Mesendoderm (in vitro differentiated cells): ENCODE data around the gene TLR8. TPM values are rescaled to one million over a fixed set of nuclear protein-coding genes. Genes with fewer than 3 reads are reported as not detected.

Experiments
- DNase-seq: peaks from one replicate; pipeline ENCODE4 v3.0.0; 2013
- H2AK5ac ChIP-seq: 2 replicates; pipeline ENCODE4 v1.6.1; 2013; ENCODE audit warnings: low read length, inconsistent platforms
- H2BK120ac ChIP-seq: 2 replicates; pipeline ENCODE4 v1.6.1; 2013; ENCODE audit warnings: low read depth, mild to moderate bottlenecking, low read length, moderate library complexity, mixed read lengths
- H2BK15ac ChIP-seq: replicated peaks from 2 replicates; pipeline ENCODE4 v1.6.1; 2013; ENCODE audit warnings: low read depth, mild to moderate bottlenecking, moderate library complexity
- H2BK5ac ChIP-seq: 2 replicates; pipeline ENCODE4 v1.6.1; 2013; ENCODE audit warnings: low read length, inconsistent platforms
- H3K18ac ChIP-seq: 2 replicates; pipeline ENCODE4 v1.6.1; 2013; ENCODE audit warnings: mild to moderate bottlenecking, low read length, mixed read lengths
- H3K23ac ChIP-seq: one replicate; pipeline ENCODE4 v1.6.1; 2013; ENCODE audit warnings: low read length
- H3K27ac ChIP-seq: 2 replicates; pipeline ENCODE4 v1.5.1; 2013; ENCODE audit warnings: low read depth, mild to moderate bottlenecking, inconsistent platforms, low read length, moderate library complexity
- H3K27me3 ChIP-seq: 2 replicates; pipeline ENCODE4 v1.6.1; 2013; ENCODE audit warnings: low read length, control low read depth, mild to moderate bottlenecking, inconsistent platforms; ENCODE audit not compliant: insufficient read depth, poor library complexity
- H3K36me3 ChIP-seq: 2 replicates; pipeline ENCODE4 v1.6.1; 2013; ENCODE audit warnings: low read length, inconsistent platforms; ENCODE audit not compliant: control insufficient read depth, insufficient read depth
- H3K4ac ChIP-seq: one replicate; pipeline ENCODE4 v1.6.1; 2013; ENCODE audit warnings: low read depth, mild to moderate bottlenecking, low read length, moderate library complexity
- H3K4me1 ChIP-seq: 2 replicates; pipeline ENCODE4 v1.6.1; 2013; ENCODE audit warnings: low read depth, low read length, inconsistent platforms; ENCODE audit not compliant: control insufficient read depth
- H3K4me2 ChIP-seq: 2 replicates; pipeline ENCODE4 v1.6.1; 2013; ENCODE audit warnings: low read length
- H3K4me3 ChIP-seq: 2 replicates; pipeline ENCODE4 v1.5.1; 2013; ENCODE audit warnings: mild to moderate bottlenecking, low read length
- H3K56ac ChIP-seq: one replicate; pipeline ENCODE4 v1.6.1; 2013; ENCODE audit warnings: low read length
- H3K79me1 ChIP-seq: 2 replicates; pipeline ENCODE4 v1.6.1; 2013; ENCODE audit warnings: low read length, inconsistent platforms
- H3K79me2 ChIP-seq: 2 replicates; pipeline ENCODE4 v1.6.1; 2013; ENCODE audit warnings: mild to moderate bottlenecking, low read length; ENCODE audit not compliant: control insufficient read depth, insufficient read depth
- H3K9ac ChIP-seq: 2 replicates; pipeline ENCODE4 v1.6.1; 2013; ENCODE audit warnings: low read length, inconsistent platforms
- H4K5ac ChIP-seq: one replicate; pipeline ENCODE4 v1.6.1; 2013; ENCODE audit warnings: low read length
- H4K8ac ChIP-seq: one replicate; pipeline ENCODE4 v1.6.1; 2013; ENCODE audit warnings: low read depth, mild to moderate bottlenecking, control low read depth, low read length, moderate library complexity
- WGBS: extraction: QIAGEN DNeasy Blood & Tissue Kit; methylation state at CpG from one replicate; pipeline ENCODE4 v1.1.7; 2013; ENCODE audit warnings: low lambda C conversion rate, missing lambda C conversion rate; ENCODE audit not compliant: insufficient coverage; ENCODE audit errors: extremely low coverage; 5-methylcytosine and 5-hydroxymethylcytosine counted together
- polyA plus RNA-seq, 2 experiments: library from polyadenylated mRNA; stranded (reverse); fragments of 200-250 nt; gene quantifications; one replicate each; pipeline ENCODE4 v1.2.3, GENCODE V29; 2013

TLR8 gene
- polyA plus RNA-seq (2013, experiment 1 of 2), result not detected
- not detected for polyA plus RNA-seq (2013, experiment 2 of 2)

DNA sequence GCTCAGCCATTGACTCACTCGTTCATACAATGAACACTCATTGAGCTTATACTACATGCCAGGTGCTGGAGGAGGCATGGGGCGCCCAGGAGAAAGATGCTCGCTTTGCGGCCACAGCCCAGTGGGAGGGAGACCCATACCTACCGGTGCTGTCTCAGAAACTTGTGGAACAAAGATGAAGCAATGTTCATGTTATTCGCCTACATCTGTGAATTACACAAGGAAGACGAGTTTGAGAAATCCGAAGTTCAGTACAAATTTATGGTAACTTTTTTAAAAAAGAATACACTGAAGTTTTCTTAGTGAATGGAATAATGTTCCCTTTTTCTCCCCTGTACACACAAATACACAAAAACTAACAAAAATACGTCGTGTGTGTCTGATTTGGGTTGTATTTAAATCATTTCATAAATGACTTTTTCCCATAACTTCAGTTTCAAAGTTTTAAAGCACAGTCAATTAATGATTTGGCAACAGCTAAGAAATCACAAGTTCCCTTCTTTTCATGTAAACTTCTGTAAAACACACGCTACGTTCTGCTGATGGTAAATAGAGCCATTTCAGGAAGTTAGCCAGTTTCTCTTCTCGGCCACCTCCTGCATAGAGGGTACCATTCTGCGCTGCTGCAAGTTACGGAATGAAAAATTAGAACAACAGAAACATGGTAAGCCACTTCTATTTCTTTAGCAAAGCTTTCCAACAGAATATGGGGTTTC lies at the start of gene TLR8:
TLR8 (plus strand) TSS at position 575 of the 716 bp plus-strand sequence; CDS start at position 662, 87 bp downstream.
- no peak within 1 kb of the TSS for H3K4me2 ChIP-seq
- H4K8ac ChIP-seq, result no peak within 1 kb of the TSS
- no peak within 1 kb of the TSS for H2BK5ac ChIP-seq
- H3K9ac ChIP-seq, result no peak within 1 kb of the TSS
- no peaks in the 10 kb centered on the region for H3K79me2 ChIP-seq
- H3K27me3 ChIP-seq, result no peaks in the 10 kb centered on the region
- no peaks in the 10 kb centered on the region for H3K4me1 ChIP-seq
- no peak for DNase-seq
- H3K36me3 ChIP-seq, result no peaks in the 10 kb centered on the region
- H4K5ac ChIP-seq, result no peak within 1 kb of the TSS
- H3K79me1 ChIP-seq, result no peaks in the 10 kb centered on the region
- H3K18ac ChIP-seq, result no peak within 1 kb of the TSS
- no peak within 1 kb of the TSS for H3K23ac ChIP-seq
- no peak within 1 kb of the TSS for H2AK5ac ChIP-seq
- no peak within 1 kb of the TSS for H3K4ac ChIP-seq
- no CpG with 5 or more reads among the region's 15 CpGs for WGBS
- H3K27ac ChIP-seq, result no peak within 1 kb of the TSS
- no peak within 1 kb of the TSS for H3K4me3 ChIP-seq
- H2BK120ac ChIP-seq, result no peak within 1 kb of the TSS
- no peak within 1 kb of the TSS for H3K56ac ChIP-seq
- H2BK15ac ChIP-seq, result no peak within 1 kb of the TSS

DNA sequence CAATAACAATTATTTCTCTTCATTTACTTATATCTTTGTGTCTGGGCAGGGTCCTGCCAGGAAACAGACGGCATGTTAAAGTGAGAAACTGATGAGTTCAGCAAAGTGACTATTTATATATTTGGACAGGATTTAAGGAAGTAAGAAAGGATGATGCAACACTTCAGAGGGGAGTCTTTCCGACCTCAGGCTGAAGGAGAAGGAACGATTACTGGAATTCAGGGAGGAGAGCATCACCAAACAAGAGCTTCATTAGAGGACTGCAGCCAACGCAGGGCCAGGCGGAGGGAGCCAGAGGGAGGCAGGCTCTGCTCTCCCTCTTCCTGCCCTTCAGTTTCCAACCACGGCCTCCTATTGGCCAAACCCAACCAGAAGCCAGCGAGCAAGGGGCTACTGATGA lies 41.1 kb upstream of the TLR8 start:
- Histone ChIP-seq H3K4ac (no peak overlapping the region), H3K4me2 (no peak overlapping the region), H4K5ac (no peak overlapping the region), H2BK5ac (no peak overlapping the region), H3K79me2 (no peaks in the 10 kb centered on the region), H3K27me3 (no peaks in the 10 kb centered on the region), H3K4me1 (no peaks in the 10 kb centered on the region), H3K23ac (no peak overlapping the region), H3K4me3 (no peak overlapping the region), H3K79me1 (no peaks in the 10 kb centered on the region), H2AK5ac (no peak overlapping the region), H3K56ac (no peak overlapping the region), H2BK120ac (no peak overlapping the region), H3K27ac (no peak overlapping the region), H3K36me3 (no peaks in the 10 kb centered on the region), H4K8ac (no peak overlapping the region), H3K9ac (no peak overlapping the region), H2BK15ac (no peak overlapping the region), H3K18ac (no peak overlapping the region)
- no CpG with 5 or more reads among the region's 7 CpGs for WGBS
- DNase-seq, result no peak

DNA sequence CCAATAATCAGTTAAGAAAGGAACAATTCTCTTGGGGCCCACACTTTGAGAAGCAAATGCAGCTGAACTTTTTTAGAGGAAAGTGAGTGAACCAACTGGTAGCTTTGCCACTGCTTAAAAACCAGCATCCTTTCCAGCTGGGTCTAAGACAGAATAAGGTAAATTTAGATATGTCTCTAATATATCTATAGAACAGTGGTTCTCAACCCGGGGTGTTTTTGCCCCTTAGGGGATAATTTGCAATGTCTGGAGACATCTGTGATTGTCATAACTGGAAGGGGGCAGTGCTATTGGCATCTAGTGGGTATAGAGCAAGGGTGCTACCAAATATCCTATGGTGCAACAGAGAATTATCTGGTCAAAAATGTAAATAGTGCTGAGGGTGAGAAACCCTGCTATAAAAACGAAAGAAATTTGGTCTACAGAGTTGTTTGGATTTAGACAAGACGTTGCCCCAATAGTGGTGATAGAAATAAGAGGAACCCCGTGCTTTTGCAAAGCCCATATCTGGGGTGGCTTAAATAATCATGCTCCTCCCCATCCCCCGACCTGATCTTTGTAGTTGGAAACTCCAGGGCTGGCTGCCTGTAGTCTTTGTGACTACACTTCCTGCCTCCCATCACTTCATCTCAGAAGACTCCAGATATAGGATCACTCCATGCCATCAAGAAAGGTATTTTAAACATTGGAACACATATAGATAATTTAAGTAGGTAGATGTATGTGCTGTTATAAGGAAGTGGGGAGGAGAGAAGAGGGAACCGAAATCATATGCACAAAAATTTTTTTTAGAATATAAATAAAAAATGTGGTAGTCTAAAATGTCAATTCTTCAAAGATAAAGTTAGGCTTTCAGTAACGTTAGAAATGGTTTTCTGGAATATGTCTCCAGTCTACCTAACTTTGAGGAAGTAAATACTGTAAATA lies 39.7 kb upstream of the TLR8 start, which contains the start of gene TLR7:
TLR7 (plus strand) TSS at position 622 of the 927 bp plus-strand sequence. CDS start 507 bp downstream, outside the sequence.
- Histone ChIP-seq H3K4me2 (no peak within 1 kb of the TSS), H2BK15ac (no peak within 1 kb of the TSS), H3K18ac (no peak within 1 kb of the TSS), H3K79me2 (no peaks in the 10 kb centered on the region), H3K79me1 (no peaks in the 10 kb centered on the region), H2BK5ac (no peak within 1 kb of the TSS), H2AK5ac (no peak within 1 kb of the TSS), H3K9ac (no peak within 1 kb of the TSS), H3K4ac (no peak within 1 kb of the TSS), H3K27me3 (no peaks in the 10 kb centered on the region), H3K27ac (no peak within 1 kb of the TSS), H4K5ac (no peak within 1 kb of the TSS), H4K8ac (no peak within 1 kb of the TSS), H3K56ac (no peak within 1 kb of the TSS), H2BK120ac (no peak within 1 kb of the TSS), H3K4me1 (no peaks in the 10 kb centered on the region), H3K36me3 (no peaks in the 10 kb centered on the region), H3K4me3 (no peak within 1 kb of the TSS), H3K23ac (no peak within 1 kb of the TSS)
- WGBS, result no CpG with 5 or more reads among the region's 7 CpGs
- DNase-seq, result no peak

DNA sequence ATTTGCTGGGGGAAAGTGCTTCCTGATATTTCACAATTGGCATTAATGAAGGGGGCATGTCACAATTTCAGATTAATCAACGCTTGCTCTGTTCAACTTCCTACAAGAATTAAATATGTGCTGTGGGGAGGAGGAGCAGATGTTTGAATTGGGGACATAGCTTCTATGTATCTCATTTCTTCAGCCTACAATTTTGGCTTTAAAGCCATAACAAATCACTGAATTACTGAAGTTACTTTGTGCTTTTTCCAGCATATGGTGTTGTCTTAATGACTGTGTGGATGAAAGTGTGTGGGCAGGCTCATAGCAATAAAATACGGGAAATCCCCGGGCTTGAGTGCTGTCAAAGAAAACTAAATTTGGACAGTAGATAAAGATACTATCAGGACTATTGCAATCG lies 38.7 kb upstream of the TLR8 start:
- no CpG with 5 or more reads among the region's 4 CpGs for WGBS
- H3K4ac ChIP-seq, result no peak overlapping the region
- H3K27ac ChIP-seq, result no peak overlapping the region
- H4K5ac ChIP-seq, result no peak overlapping the region
- H3K18ac ChIP-seq, result no peak overlapping the region
- H3K4me2 ChIP-seq, result no peak overlapping the region
- H3K23ac ChIP-seq, result no peak overlapping the region
- H3K79me2 ChIP-seq, result no peaks in the 10 kb centered on the region
- no peak overlapping the region for H3K4me3 ChIP-seq
- H2BK5ac ChIP-seq, result no peak overlapping the region
- H3K79me1 ChIP-seq, result no peaks in the 10 kb centered on the region
- H4K8ac ChIP-seq, result no peak overlapping the region
- H3K36me3 ChIP-seq, result no peaks in the 10 kb centered on the region
- no peak overlapping the region for H3K9ac ChIP-seq
- no peaks in the 10 kb centered on the region for H3K4me1 ChIP-seq
- H3K27me3 ChIP-seq, result no peaks in the 10 kb centered on the region
- no peak overlapping the region for H3K56ac ChIP-seq
- H2AK5ac ChIP-seq, result no peak overlapping the region
- H2BK15ac ChIP-seq, result no peak overlapping the region
- no peak overlapping the region for H2BK120ac ChIP-seq
- no peak for DNase-seq

DNA sequence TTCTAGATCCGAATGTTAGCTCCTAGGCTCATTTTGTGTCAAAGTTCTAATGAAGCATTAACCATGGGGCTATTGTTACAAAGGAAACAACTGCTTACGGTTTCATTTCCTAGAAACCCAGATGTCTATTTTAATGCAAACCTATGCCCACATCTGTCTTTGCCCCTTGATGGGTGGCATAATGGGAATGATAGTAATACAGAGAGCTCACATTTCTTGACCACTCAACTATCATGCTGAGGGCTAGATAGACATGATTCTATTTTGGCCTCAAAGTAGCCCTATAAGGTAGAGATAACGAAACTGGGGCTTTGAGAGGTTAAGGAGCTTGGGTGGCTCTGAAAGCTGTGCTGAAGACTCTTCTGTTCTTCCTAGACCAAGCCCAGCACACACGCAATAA lies 37.7 kb upstream of the TLR8 start:
- H3K27ac ChIP-seq, result no peak overlapping the region
- no peak overlapping the region for H3K9ac ChIP-seq
- H4K5ac ChIP-seq, result no peak overlapping the region
- no peak overlapping the region for H2AK5ac ChIP-seq
- no peak overlapping the region for H3K4me3 ChIP-seq
- no peaks in the 10 kb centered on the region for H3K4me1 ChIP-seq
- no peak overlapping the region for H2BK120ac ChIP-seq
- H2BK5ac ChIP-seq, result no peak overlapping the region
- no peak overlapping the region for H3K23ac ChIP-seq
- H3K79me1 ChIP-seq, result no peaks in the 10 kb centered on the region
- no peaks in the 10 kb centered on the region for H3K27me3 ChIP-seq
- no peak for DNase-seq
- no peak overlapping the region for H4K8ac ChIP-seq
- H3K56ac ChIP-seq, result no peak overlapping the region
- no CpG with 5 or more reads among the region's 4 CpGs for WGBS
- no peaks in the 10 kb centered on the region for H3K79me2 ChIP-seq
- H3K18ac ChIP-seq, result no peak overlapping the region
- H3K4ac ChIP-seq, result no peak overlapping the region
- no peaks in the 10 kb centered on the region for H3K36me3 ChIP-seq
- no peak overlapping the region for H2BK15ac ChIP-seq
- H3K4me2 ChIP-seq, result no peak overlapping the region
